PC-9 (cell line): ENCODE data around the gene CNTNAP3B. TPM values are rescaled to one million over a fixed set of nuclear protein-coding genes. Genes with fewer than 3 reads are reported as not detected.
"Not testable (repeated sequence)": the region's sequence is repeated elsewhere in the genome, so short reads cannot be mapped to it uniquely, and the experiment has no call there.

Experiments
- BruUV-seq: library from RNA; stranded (reverse); fragments of 400-500 nt; replicated peaks from 2 replicates; lab custom pipeline; 2021; lab: Mats Ljungman, UMichigan
- CTCF ChIA-PET: fragments of 300-600 bp; sonication (Branson Sonifier 250); formaldehyde crosslinking; loops from one replicate; lab custom pipeline; 2022; ENCODE audit warnings: antibody characterized with exemption; lab: Charles Lee
- POLR2A ChIA-PET: fragments of 300-600 bp; sonication (Branson Sonifier 250); formaldehyde crosslinking; loops from one replicate; lab custom pipeline; 2022; ENCODE audit warnings: antibody characterized with exemption; ENCODE audit not compliant: unreplicated experiment; lab: Charles Lee
- DNase-seq, 2 experiments: peaks; one replicate each; pipeline versions ENCODE4 v3.0.0 to v3.0.0-alpha.2; 2015 to 2022; ENCODE audit warnings: mixed read lengths in 1 of 2
- H2AFZ ChIP-seq: fragments of 200-600 bp; sonication (generic); 2 replicates; pipeline ENCODE4 v1.8.1; 2017; ENCODE audit warnings: antibody characterized with exemption
- H3F3A ChIP-seq: fragments of 200-600 bp; sonication (generic); 2 replicates; pipeline ENCODE4 v1.8.1; 2017; ENCODE audit warnings: antibody characterized with exemption, mild to moderate bottlenecking, low read depth; ENCODE audit not compliant: insufficient read depth
- H3K27ac ChIP-seq: fragments of 200-600 bp; sonication (generic); 2 replicates; pipeline ENCODE4 v1.6.1; 2016; ENCODE audit warnings: mixed run types
- H3K27me3 ChIP-seq: fragments of 200-600 bp; sonication (generic); 2 replicates; pipeline ENCODE4 v1.6.1; 2016; ENCODE audit warnings: low read depth, mixed run types; ENCODE audit not compliant: insufficient read depth
- H3K36me3 ChIP-seq: fragments of 200-600 bp; sonication (generic); 2 replicates; pipeline ENCODE4 v1.6.1; 2016; ENCODE audit warnings: low read depth, mixed run types
- H3K4me1 ChIP-seq: fragments of 200-600 bp; sonication (generic); replicated peaks from 2 replicates; pipeline ENCODE4 v1.6.1; 2016; ENCODE audit warnings: mixed run types; ENCODE audit not compliant: insufficient read depth
- H3K4me2 ChIP-seq: fragments of 200-600 bp; sonication (generic); 2 replicates; pipeline ENCODE4 v1.6.1; 2017; ENCODE audit warnings: mixed run types
- H3K4me3 ChIP-seq: fragments of 200-600 bp; sonication (generic); 2 replicates; pipeline ENCODE4 v1.6.1; 2016; ENCODE audit warnings: mixed run types
- H3K79me2 ChIP-seq: fragments of 200-600 bp; sonication (generic); 2 replicates; pipeline ENCODE4 v1.6.1; 2017; ENCODE audit warnings: low read depth, mixed run types
- H3K9me2 ChIP-seq: fragments of 200-600 bp; sonication (generic); 2 replicates; pipeline ENCODE4 v1.8.1; 2017; ENCODE audit warnings: mild to moderate bottlenecking; ENCODE audit not compliant: insufficient read depth
- H3K9me3 ChIP-seq: fragments of 200-600 bp; sonication (generic); 2 replicates; pipeline ENCODE4 v1.8.1; 2016; ENCODE audit warnings: low read depth; ENCODE audit not compliant: insufficient read depth
- H4K20me1 ChIP-seq: fragments of 200-600 bp; sonication (generic); 2 replicates; pipeline ENCODE4 v1.8.1; 2017; ENCODE audit not compliant: insufficient read depth
- intact Hi-C: fragments of 100-400 bp; cut with micrococcal nuclease; formaldehyde crosslinking; loops from one replicate; pipeline ENCODE4 v1.10.0; 2022; ENCODE audit not compliant: unreplicated experiment
- total RNA-seq: library from RNA; stranded (reverse); gene quantifications from 2 replicates; pipeline ENCODE4 v1.2.3, GENCODE V29; 2021

The CNTNAP3B gene
- total RNA-seq, 1 experiment from 2014 or later = 0.24 TPM

- H3K36me3 ChIP-seq, BruUV-seq, H3K4me2 ChIP-seq, H3F3A ChIP-seq, DNase-seq, H3K9me2 ChIP-seq, H3K4me1 ChIP-seq, H4K20me1 ChIP-seq, H3K4me3 ChIP-seq, CTCF ChIA-PET, intact Hi-C loops, H3K27me3 ChIP-seq, H3K9me3 ChIP-seq, H2AFZ ChIP-seq, POLR2A ChIA-PET, H3K27ac ChIP-seq, H3K79me2 ChIP-seq: not testable (repeated sequence)
These were observed 95.7 kb downstream of the CNTNAP3B start for GRCh38 chr9:42033541-42033940.

- H3K27me3 ChIP-seq, H3K9me3 ChIP-seq, H3K9me2 ChIP-seq, POLR2A ChIA-PET, BruUV-seq, H3K27ac ChIP-seq, H3K36me3 ChIP-seq, DNase-seq, H3K4me2 ChIP-seq, intact Hi-C loops, H2AFZ ChIP-seq, H3K4me1 ChIP-seq, H4K20me1 ChIP-seq, H3K79me2 ChIP-seq, H3K4me3 ChIP-seq, H3F3A ChIP-seq, CTCF ChIA-PET: not testable (repeated sequence)
These were observed 108.6 kb downstream of the CNTNAP3B start for GRCh38 chr9:42020639-42021038.

GRCh38 chr9:42018220-42018922, 110.9 kb downstream of the CNTNAP3B start:
- H3K4me2 ChIP-seq, H3K4me1 ChIP-seq, H3F3A ChIP-seq, H3K27me3 ChIP-seq, POLR2A ChIA-PET, H2AFZ ChIP-seq, intact Hi-C loops, H3K36me3 ChIP-seq, H3K9me2 ChIP-seq, H4K20me1 ChIP-seq, H3K27ac ChIP-seq, H3K79me2 ChIP-seq, CTCF ChIA-PET, H3K9me3 ChIP-seq, H3K4me3 ChIP-seq, DNase-seq, BruUV-seq: not testable (repeated sequence)

GRCh38 chr9:42014317-42014716, 114.9 kb downstream of the CNTNAP3B start:
- POLR2A ChIA-PET, H3K79me2 ChIP-seq, H3F3A ChIP-seq, H3K9me3 ChIP-seq, H2AFZ ChIP-seq, H4K20me1 ChIP-seq, intact Hi-C loops, CTCF ChIA-PET, DNase-seq, H3K27ac ChIP-seq, H3K4me2 ChIP-seq, H3K4me3 ChIP-seq, H3K4me1 ChIP-seq, H3K36me3 ChIP-seq, H3K9me2 ChIP-seq, BruUV-seq, H3K27me3 ChIP-seq: not testable (repeated sequence)

GRCh38 chr9:41991607-41992006, 137.6 kb downstream of the CNTNAP3B start:
- BruUV-seq, H2AFZ ChIP-seq, H3K4me2 ChIP-seq, H3K79me2 ChIP-seq, H4K20me1 ChIP-seq, H3K27me3 ChIP-seq, DNase-seq, H3K4me3 ChIP-seq, H3K4me1 ChIP-seq, H3F3A ChIP-seq, H3K9me3 ChIP-seq, H3K9me2 ChIP-seq, CTCF ChIA-PET, POLR2A ChIA-PET, H3K27ac ChIP-seq, H3K36me3 ChIP-seq, intact Hi-C loops: not testable (repeated sequence)

GRCh38 chr9:41980271-41980670, 149.0 kb downstream of the CNTNAP3B start:
- H3K4me3 ChIP-seq, H3K27ac ChIP-seq, BruUV-seq, H3K9me2 ChIP-seq, CTCF ChIA-PET, H2AFZ ChIP-seq, H3K36me3 ChIP-seq, DNase-seq, H3K27me3 ChIP-seq, H3K4me2 ChIP-seq, POLR2A ChIA-PET, H3K79me2 ChIP-seq, intact Hi-C loops, H3K4me1 ChIP-seq, H3K9me3 ChIP-seq, H3F3A ChIP-seq, H4K20me1 ChIP-seq: not testable (repeated sequence)

GRCh38 chr9:41977965-41978600, 151.1 kb downstream of the CNTNAP3B start:
- H3K36me3 ChIP-seq, H3K9me3 ChIP-seq, H3K9me2 ChIP-seq, H3K27ac ChIP-seq, H3K79me2 ChIP-seq, H3K4me2 ChIP-seq, H3K4me1 ChIP-seq, POLR2A ChIA-PET, H2AFZ ChIP-seq, BruUV-seq, H3K27me3 ChIP-seq, intact Hi-C loops, CTCF ChIA-PET, H4K20me1 ChIP-seq, DNase-seq, H3F3A ChIP-seq, H3K4me3 ChIP-seq: not testable (repeated sequence)
